Adrenal gland (tissue), 12 donors: ENCODE data around the gene KCTD5. TPM values are rescaled to one million over a fixed set of nuclear protein-coding genes. Genes with fewer than 3 reads are reported as not detected.
A peak's percentile ranks its signal among the peaks of the same experiment; 100 is the strongest.
"Not testable (repeated sequence)": the region's sequence is repeated elsewhere in the genome, so short reads cannot be mapped to it uniquely, and the experiment has no call there.

ENCODE experiments used
- DNase-seq, 7 donors: peaks; one replicate each; pipeline ENCODE4 v3.0.0-alpha.2; 2019 to 2020
- H3K27ac ChIP-seq, 5 donors: fragments of 200-600 bp; sonication (generic) in 4 of 5; 1 replicate in 3 of 5; 2 replicates in 2 of 5; pipeline versions ENCODE4 v1.5.1 to v1.8.0; 2016 to 2020; ENCODE audit warnings: mild to moderate bottlenecking in 1 of 5
- H3K27me3 ChIP-seq: fragments of 200-600 bp; 2 replicates; pipeline ENCODE4 v1.8.0; 2021
- H3K36me3 ChIP-seq, 2 donors: fragments of 200-600 bp; replicated peaks in 1 of 2; 1 replicate in 1 of 2; 2 replicates in 1 of 2; pipeline versions ENCODE4 v1.5.1 to v1.8.0; 2018 to 2022
- H3K4me1 ChIP-seq, 2 donors: fragments of 200-600 bp; replicated peaks in 1 of 2; 1 replicate in 1 of 2; 2 replicates in 1 of 2; pipeline versions ENCODE4 v1.5.1 to v1.8.0; 2018 to 2021
- H3K4me3 ChIP-seq, 4 donors: fragments of 200-600 bp; sonication (generic) in 3 of 4; one replicate each; pipeline ENCODE4 v1.5.1; 2016 to 2018
- H3K9me3 ChIP-seq, 3 donors: fragments of 200-600 bp; sonication (generic) in 1 of 3; replicated peaks in 1 of 3; 1 replicate in 2 of 3; 2 replicates in 1 of 3; pipeline versions ENCODE4 v1.5.1 to v1.8.0; 2016 to 2021
- WGBS, 4 donors: extraction: QIAGEN DNeasy Blood & Tissue Kit in 2 of 4; methylation state at CpG; one replicate each; pipeline versions ENCODE4 v1.1.5 to v1.1.7; 2013 to 2017; 5-methylcytosine and 5-hydroxymethylcytosine counted together
- intact Hi-C, 2 donors: fragments of 100-400 bp; cut with DNase I; formaldehyde crosslinking; loops; one replicate each; pipeline versions ENCODE4 v1.14.1 to v1.15.0; 2022 to 2023
- polyA plus RNA-seq, 3 donors: library from polyadenylated mRNA; stranded (reverse); fragments of 200-250 nt in 2 of 3; fragments of 350-450 nt in 1 of 3; fragmentation: Illumina TruSeq in 1 of 3; extraction: RNeasy Lipid Tissue Mini Kit (QIAGEN cat#74804) in 1 of 3; gene quantifications; one replicate each; pipeline ENCODE4 v1.2.3, GENCODE V29; 2013 to 2014
- total RNA-seq, 9 donors: library from RNA; depleted of rRNA in 4 of 9; stranded (reverse); fragments of >200 nt in 4 of 9; fragments of 120-200 nt in 1 of 9; fragmentation: NEBNext Ultra II Directional in 1 of 9; extraction: Animal tissue kit (Norgen Biotek cat#: 25700) in 1 of 9; gene quantifications; one replicate each; pipeline versions ENCODE4 v1.1.0 to v1.2.4, GENCODE V29; 2013 to 2023
- TF ChIP-seq, protein P1 (sequence below), 6 experiments: fragments of 450-650 bp in 4 of 6; fragments of 200-600 bp in 2 of 6; sonication (generic) in 1 of 6; IDR thresholded peaks; 1 replicate in 5 of 6; 2 replicates in 1 of 6; pipeline versions ENCODE4 v1.5.1 to v1.8.0; 2016 to 2021; ENCODE audit warnings: antibody characterized with exemption in 6 of 6, mild to moderate bottlenecking in 2 of 6, moderate library complexity in 1 of 6
- donor health status: healthy with polysubstance abuse.
- donor health status: Bipolar disorder and iron deficiency.
- donor health status: DM: yes; HTN: yes; CAD: no.
- donor health status: DM: no; HTN: no; CAD: no.
- donor health status: DM: no; HTN: no; CAD: no.
- donor health status: DM: yes; HTN: yes; CAD: no.

KCTD5 gene
- total and polyA plus RNA-seq, 12 donors = 11.0 to 81.5 (median 18.7) TPM

DNA sequence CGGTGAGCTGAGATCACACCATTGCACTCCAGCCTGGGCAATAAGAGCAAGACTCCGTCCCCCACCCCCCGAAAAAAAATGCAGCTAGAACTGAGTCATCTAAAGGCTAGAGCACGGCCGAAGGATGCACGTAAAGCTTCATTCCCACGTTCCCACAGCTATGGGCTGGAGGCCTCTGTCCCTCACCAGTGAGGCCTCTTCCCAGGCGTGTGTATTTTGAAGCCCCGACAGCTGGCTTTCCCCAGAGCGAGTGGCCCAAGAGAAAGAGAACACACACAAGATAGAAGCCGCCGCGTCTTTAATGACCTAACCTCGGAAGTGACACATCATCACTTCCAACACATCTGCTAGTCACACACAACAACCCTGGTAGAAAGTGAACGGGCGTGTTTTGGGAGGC is 6.6 kb upstream of the KCTD5 start:
- TF ChIP-seq, protein P1, sequence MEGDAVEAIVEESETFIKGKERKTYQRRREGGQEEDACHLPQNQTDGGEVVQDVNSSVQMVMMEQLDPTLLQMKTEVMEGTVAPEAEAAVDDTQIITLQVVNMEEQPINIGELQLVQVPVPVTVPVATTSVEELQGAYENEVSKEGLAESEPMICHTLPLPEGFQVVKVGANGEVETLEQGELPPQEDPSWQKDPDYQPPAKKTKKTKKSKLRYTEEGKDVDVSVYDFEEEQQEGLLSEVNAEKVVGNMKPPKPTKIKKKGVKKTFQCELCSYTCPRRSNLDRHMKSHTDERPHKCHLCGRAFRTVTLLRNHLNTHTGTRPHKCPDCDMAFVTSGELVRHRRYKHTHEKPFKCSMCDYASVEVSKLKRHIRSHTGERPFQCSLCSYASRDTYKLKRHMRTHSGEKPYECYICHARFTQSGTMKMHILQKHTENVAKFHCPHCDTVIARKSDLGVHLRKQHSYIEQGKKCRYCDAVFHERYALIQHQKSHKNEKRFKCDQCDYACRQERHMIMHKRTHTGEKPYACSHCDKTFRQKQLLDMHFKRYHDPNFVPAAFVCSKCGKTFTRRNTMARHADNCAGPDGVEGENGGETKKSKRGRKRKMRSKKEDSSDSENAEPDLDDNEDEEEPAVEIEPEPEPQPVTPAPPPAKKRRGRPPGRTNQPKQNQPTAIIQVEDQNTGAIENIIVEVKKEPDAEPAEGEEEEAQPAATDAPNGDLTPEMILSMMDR (IDR thresholded peaks at IDR 0.05) = no peak

DNA sequence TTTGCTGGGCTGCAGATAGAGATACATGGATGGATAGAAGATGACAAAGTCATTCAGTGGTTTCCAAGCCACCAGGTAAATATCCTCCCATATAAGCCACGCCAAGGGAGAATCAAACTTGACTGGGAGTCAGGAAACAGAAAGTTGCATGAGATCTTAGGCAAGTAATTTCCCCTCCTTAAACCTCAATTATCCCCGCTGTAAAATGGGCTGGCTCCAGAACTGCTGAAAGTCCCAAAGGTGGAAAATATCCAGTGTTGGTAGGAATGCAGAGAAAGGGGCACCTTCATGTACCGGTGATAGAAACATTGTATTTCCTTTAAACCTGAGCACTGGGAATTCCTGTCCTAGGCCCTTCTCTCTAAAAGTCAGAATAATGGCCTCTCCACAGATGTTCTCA is 5.4 kb upstream of the KCTD5 start:
- Histone ChIP-seq H3K27ac (peak overlapping the region in 4 of 5 donors; percentile 51 to 71 (median 66)), H3K4me1 (peaks cover 14 to 17% of the 10 kb centered on the region in 2 donors)
- H3K9me3 ChIP-seq, intact Hi-C loops, H3K27me3 ChIP-seq, H3K36me3 ChIP-seq, H3K4me3 ChIP-seq: not testable (repeated sequence)
- WGBS, 4 donors = 89 to 98% (median 96%) methylated on average over 3 of the region's 3 CpGs
- DNase-seq = peak in 1 of 7 donors; percentile 0

More for the DNA sequence above, 6.6 kb upstream of the KCTD5 start:
- peaks cover 5 to 15% of the 10 kb centered on the region in 2 donors for H3K4me1 ChIP-seq
- H3K27me3 ChIP-seq = no peaks in the 10 kb centered on the region
- intact Hi-C loops = no loop called here
- DNase-seq = peak in 1 of 7 donors; percentile 21
- 79 to 87% (median 84%) methylated on average over 14 to 16 of the region's 16 CpGs for WGBS, 4 donors
- H3K27ac ChIP-seq = no peak overlapping the region
- no peak overlapping the region for H3K4me3 ChIP-seq
- H3K36me3 ChIP-seq = no peaks in the 10 kb centered on the region
- no peaks in the 10 kb centered on the region for H3K9me3 ChIP-seq

DNA sequence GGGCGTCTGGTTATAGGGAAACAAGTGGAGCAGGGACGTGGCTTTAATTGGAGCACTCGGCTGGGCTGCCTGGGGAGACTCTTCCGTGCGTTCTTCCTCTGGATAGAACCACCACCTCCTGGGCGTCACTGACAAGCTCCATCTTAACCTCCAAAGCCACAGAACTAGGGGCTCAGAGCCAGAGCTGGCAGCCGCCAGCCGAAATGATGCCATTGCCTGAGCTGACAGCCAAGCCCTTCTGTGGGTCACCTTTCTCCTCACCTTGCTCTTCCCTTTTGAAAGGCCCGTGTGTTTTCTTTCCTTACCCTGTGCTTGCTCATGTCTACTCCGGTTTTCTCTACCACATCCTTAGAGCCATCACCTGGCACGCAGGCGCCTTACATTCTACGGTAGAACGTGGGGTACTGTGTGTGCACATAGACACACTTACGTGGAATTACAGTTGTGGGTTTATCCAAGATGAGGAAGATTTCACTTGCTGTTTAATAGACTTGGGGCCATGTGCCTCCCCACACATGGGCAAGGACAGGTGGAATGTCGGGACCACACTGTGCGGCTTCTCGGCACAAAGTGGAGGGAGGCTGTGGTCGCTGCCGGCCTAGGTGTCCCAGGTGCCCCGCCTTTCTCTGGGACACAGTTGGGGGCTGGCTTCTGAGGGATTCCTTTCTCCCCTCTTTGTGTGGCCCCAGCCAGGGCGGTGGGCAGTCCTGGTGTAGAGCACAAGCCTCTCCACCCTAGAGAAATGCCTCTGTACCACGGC is 3.9 kb upstream of the KCTD5 start:
- peak in 1 of 7 donors; percentile 12 for DNase-seq
- intact Hi-C loops = not testable (repeated sequence)
- 74 to 89% (median 86%) methylated on average over 3 to 18 of the region's 23 CpGs for WGBS, 4 donors

DNA sequence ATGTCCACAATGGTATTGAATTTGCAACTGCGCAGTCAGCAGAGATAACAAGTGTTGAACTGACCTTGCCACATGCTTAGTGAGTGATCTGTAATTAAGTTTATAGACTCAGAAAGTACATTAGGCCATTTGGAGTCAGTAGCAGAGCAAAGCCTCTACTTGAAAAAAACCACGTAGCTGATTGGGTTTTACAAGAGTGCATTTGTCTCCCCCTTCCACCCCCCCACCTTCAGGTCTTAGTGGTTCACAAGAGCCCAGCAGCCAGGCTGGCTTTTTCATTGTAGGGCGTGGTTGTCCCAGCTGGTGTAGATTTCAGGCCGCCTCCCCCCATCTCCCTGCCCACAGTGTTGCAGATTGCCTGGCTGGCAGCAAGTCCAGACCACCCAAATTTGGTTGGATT is 2.4 kb upstream of the KCTD5 start:
- H3K9me3 ChIP-seq, H3K36me3 ChIP-seq, H3K4me3 ChIP-seq, H3K27me3 ChIP-seq, H3K27ac ChIP-seq, intact Hi-C loops: not testable (repeated sequence)
- peak in 2 of 7 donors; percentile 12 to 75 for DNase-seq
- WGBS, 4 donors = 66 to 95% (median 85%) methylated on average over 4 of the region's 4 CpGs
- H3K4me1 ChIP-seq = peaks cover 9 to 11% of the 10 kb centered on the region in 2 donors

More for the DNA sequence above, 3.9 kb upstream of the KCTD5 start:
- not testable (repeated sequence) for H3K27ac ChIP-seq, H3K36me3 ChIP-seq, H3K4me3 ChIP-seq, H3K27me3 ChIP-seq, H3K9me3 ChIP-seq
- peaks cover 9 to 11% of the 10 kb centered on the region in 2 donors for H3K4me1 ChIP-seq

DNA sequence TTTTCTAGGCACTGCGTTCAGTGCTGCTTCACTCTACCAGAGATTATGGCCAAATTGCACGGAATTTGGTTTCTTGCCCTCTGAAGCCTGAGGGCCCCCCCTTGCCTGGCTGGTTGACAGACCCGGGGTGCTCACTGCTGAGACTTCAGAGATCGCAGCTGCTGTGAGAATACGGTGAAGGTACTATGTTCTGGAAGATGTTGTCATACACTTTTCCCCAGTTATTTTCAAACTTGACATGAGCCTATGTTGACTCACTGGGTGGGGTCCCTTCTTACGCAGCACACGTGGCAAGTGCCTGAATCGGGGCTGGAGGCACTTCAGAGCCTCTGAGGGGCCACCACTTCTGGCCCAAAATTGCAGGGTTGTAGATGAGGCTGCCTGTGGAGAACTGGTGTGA is 2.0 kb upstream of the KCTD5 start:
- DNase-seq, H3K9me3 ChIP-seq, H3K4me3 ChIP-seq, H3K27ac ChIP-seq, H3K36me3 ChIP-seq, intact Hi-C loops, H3K27me3 ChIP-seq: not testable (repeated sequence)
- WGBS, 4 donors = 86 to 100% (median 89%) methylated on average over 3 to 8 of the region's 8 CpGs
- peaks cover 9 to 11% of the 10 kb centered on the region in 2 donors for H3K4me1 ChIP-seq

DNA sequence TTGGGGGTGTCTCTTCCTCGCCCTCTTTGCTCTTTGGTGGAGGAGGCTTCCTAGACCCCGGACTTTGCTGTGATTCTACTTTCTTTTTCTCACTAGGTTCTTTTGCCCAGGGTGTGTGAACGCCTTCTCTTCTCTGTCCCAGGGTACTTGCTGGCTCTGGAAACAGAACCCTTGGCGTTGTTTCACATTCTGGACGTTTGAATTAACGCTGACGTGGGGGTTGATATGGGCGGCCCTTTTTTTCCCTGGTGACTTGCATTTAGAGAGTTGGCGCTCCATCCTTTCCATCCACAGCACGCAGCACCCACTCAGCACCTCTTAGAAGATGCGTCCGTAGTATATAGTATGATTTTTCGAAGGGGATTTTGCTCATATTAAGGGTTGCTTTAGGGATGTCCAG is 718 bp downstream of the KCTD5 start:
- 6 to 10% (median 8%) methylated on average over 13 of the region's 13 CpGs for WGBS, 4 donors
- Histone ChIP-seq H3K27ac (peak overlapping the region in 4 of 5 donors; percentile 78 to 89 (median 82)), H3K4me1 (peaks cover 9 to 15% of the 10 kb centered on the region in 2 donors), H3K4me3 (peak overlapping the region; percentile 9 to 90 (median 70))
- H3K36me3 ChIP-seq, H3K9me3 ChIP-seq, intact Hi-C loops, H3K27me3 ChIP-seq, DNase-seq: not testable (repeated sequence)

DNA sequence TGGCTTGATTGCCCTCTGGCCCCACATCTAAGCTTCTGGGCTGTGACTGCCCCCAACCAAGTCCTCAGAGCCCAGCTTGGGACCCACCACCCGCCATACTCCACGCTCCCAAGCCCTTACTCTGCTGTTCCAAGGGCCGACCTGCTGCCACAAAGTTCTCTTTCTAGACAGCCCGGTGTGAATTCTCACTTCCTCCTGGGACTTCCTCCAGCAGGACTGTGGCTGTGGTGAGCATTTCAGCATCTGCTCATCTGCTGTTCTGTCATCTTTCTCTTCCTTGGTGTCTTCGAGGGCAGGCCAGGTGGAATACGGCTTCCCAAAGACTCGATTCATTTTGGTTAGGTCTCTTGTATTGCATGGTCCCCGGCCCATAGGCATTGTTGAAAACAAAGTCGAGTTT is 3.8 kb downstream of the KCTD5 start:
- H3K36me3 ChIP-seq, H3K27me3 ChIP-seq, H3K4me3 ChIP-seq, intact Hi-C loops, H3K9me3 ChIP-seq, H3K27ac ChIP-seq, DNase-seq: not testable (repeated sequence)
- peaks cover 11 to 13% of the 10 kb centered on the region in 2 donors for H3K4me1 ChIP-seq
- no CpG with 5 or more reads among the region's 9 CpGs for WGBS, 4 donors
